A549 treated with CORT108297 at 1 μM for 4 hours (cell line): ENCODE data around the gene KRTAP5-9. TPM values are rescaled to one million over a fixed set of nuclear protein-coding genes. Genes with fewer than 3 reads are reported as not detected.

Source experiments
- total RNA-seq: library from RNA; stranded (reverse); fragments of 200-300 nt; extraction: Qiagen RNA extraction; gene quantifications from 5 replicates; pipeline ENCODE4 v1.2.3, GENCODE V29; 2022

The KRTAP5-9 gene, protein sequence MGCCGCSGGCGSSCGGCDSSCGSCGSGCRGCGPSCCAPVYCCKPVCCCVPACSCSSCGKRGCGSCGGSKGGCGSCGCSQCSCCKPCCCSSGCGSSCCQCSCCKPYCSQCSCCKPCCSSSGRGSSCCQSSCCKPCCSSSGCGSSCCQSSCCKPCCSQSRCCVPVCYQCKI
- 0.10 TPM in 1 of 5 replicates, not detected in the others for total RNA-seq

DNA sequence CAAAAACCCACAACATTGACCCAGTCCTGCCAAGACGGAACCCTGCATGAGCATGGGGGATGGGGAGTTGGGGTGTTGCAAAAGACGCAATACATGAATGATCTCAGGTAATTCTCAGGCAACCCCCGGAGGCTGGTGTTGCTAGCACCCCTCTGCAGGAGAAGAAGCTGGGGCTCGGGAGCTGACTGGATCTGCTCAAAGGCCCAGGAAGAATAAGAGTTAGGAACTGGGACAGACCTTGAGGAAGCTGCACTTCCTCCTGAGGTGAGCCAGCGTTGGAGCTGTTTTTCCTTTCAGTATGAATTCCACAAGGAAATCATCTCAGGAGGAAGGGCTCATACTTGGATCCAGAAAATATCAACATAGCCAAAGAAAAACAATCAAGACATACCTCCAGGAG is at the start of gene KRTAP5-9:
Gene KRTAP5-9, plus strand, starts transcription at position 301 of the 400 bp plus-strand sequence. CDS start 238 bp downstream, outside the sequence.

DNA sequence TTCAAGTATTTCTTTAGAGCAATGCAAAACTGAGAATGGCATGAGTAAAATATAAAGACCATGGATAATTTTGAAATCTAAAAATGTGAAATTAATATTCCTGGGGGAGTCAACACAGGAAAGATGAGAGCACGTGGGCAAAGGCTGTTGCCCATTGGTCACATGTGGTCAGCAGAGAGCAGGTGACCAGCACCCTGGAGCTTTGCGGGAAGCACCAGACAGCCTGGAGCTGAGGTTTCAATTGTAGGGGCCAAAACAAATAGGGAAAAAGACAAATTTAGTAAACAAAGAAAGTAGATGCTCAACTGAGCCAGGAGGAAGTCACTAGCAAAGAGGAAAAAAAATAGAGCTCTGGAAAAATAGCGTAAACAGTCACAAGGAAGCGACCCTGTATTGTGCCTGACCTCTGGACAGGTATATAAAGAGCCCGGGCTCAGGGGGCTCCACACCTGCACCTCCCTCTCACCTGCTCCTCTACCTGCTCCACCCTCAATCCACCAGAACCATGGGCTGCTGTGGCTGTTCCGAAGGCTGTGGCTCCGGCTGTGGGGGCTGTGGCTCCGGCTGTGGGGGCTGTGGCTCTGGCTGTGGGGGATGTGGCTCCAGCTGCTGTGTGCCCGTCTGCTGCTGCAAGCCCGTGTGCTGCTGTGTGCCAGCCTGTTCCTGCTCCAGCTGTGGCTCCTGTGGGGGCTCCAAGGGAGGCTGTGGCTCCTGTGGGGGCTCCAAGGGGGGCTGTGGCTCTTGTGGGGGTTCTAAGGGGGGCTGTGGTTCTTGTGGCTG is 21.2 kb upstream of the KRTAP5-9 start, which contains the start of gene KRTAP5-7:
Gene KRTAP5-7, plus strand, starts transcription at position 472 of the 780 bp plus-strand sequence. Its CDS starts 34 bp downstream, at position 506.

DNA sequence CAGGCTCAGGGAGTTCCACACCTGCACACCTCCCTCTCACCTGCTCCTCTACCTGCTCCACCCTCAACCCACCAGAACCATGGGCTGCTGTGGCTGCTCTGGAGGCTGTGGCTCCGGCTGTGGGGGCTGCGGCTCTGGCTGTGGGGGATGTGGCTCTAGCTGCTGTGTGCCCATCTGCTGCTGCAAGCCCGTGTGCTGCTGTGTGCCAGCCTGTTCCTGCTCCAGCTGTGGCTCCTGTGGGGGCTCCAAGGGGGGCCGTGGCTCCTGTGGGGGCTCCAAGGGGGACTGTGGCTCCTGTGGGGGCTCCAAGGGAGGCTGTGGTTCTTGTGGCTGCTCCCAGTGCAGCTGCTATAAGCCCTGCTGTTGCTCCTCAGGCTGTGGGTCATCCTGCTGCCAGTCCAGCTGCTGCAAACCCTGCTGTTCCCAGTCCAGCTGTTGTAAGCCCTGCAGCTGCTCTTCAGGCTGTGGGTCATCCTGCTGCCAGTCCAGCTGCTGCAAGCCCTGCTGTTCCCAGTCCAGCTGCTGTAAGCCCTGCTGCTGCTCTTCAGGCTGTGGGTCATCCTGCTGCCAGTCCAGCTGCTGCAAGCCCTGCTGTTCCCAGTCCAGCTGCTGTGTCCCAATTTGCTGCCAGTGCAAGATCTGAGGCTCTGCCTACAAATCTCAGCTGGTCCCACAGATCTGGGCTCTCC is 10.1 kb upstream of the KRTAP5-9 start, which contains the start of gene KRTAP5-8:
Gene KRTAP5-8, plus strand, starts transcription at position 49 of the 689 bp plus-strand sequence. Its CDS starts 31 bp downstream, at position 80.

DNA sequence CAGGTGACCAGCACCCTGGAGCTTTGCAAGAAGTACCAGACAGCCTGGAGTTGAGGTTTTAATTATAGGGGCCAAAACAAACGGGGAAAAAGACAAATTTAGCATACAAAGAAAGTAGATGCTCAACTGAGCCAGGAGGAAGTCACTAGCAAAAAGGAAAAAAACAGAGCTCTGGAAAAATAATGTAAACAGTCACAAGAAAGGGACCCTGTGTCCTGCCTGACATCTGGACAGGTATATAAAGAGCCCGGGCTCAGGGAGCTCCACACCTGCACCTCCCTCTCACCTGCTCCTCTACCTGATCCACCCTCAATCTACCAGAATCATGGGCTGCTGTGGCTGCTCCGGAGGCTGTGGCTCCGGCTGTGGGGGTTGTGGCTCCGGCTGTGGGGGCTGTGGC is 17.0 kb downstream of the KRTAP5-9 start, which contains the start of gene KRTAP5-10:
Gene KRTAP5-10, plus strand, starts transcription at position 301 of the 400 bp plus-strand sequence. Its CDS starts 25 bp downstream, at position 326.

DNA sequence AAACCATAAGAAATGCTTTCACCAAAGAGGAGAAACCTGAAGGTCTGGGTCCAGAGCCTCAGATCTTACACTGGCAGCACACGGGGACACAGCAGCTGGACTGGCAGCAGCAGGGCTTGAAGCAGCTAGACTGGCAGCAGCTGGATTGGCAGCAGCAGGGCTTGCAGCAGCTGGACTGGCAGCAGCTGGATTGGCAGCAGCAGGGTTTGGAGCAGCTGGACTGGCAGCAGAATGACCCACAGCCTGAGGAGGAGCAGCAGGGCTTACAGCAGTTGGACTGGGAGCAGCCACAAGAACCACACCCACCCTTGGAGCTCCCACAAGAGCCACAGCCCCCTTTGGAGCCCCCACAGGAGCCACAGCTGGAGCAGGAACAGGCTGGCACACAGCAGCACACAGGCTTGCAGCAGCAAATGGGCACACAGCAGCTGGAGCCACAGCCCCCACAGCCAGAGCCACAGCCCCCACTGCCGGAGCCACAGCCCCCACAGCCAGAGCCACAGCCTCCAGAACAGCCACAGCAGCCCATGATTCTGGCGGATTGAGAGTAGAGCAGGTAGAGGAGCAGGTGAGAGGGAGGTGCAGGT is 34.2 kb downstream of the KRTAP5-9 start, which contains the start of gene KRTAP5-11:
Gene KRTAP5-11, minus strand, starts transcription at position 567 of the 587 bp plus-strand sequence. Its CDS starts 38 bp downstream, at position 529.

Other genes with a start within 250 kb of the KRTAP5-9 start
- gene DHCR7, start 100.0 kb upstream of the KRTAP5-9 start, total RNA-seq: 41.9 to 51.9 TPM (median 51.1 TPM) in 5 replicates
- gene NADSYN1, start 95.2 kb upstream of the KRTAP5-9 start, total RNA-seq: 37.5 to 50.3 TPM (median 48.7 TPM) in 5 replicates
- not detected in 5 replicates for gene KRTAP5-7, start 21.2 kb upstream of the KRTAP5-9 start, total RNA-seq
- 0.12 TPM in 1 of 5 replicates, not detected in the others for gene KRTAP5-8, start 10.4 kb upstream of the KRTAP5-9 start, total RNA-seq
- gene KRTAP5-10, start 17.1 kb downstream of the KRTAP5-9 start, total RNA-seq: not detected in 5 replicates
- not detected in 5 replicates for gene KRTAP5-11, start 34.5 kb downstream of the KRTAP5-9 start, total RNA-seq